OCI-LY1 (cell line): ENCODE data around the gene LAMA3.

Experiments
- H2AFZ ChIP-seq: fragments of 200-600 bp; sonication (generic), shearing (Covaris generic); 2 replicates; pipeline ENCODE4 v1.6.0; 2014; ENCODE audit warnings: antibody characterized with exemption, mild to moderate bottlenecking, low read length
- H3F3A ChIP-seq: fragments of 200-600 bp; sonication (generic), shearing (Covaris generic); 2 replicates; pipeline ENCODE4 v1.6.0; 2014; ENCODE audit warnings: mild to moderate bottlenecking, antibody characterized with exemption, low read length, moderate library complexity; ENCODE audit not compliant: insufficient read depth
- H3K27ac ChIP-seq: fragments of 200-600 bp; sonication (generic); 2 replicates; pipeline ENCODE4 v1.5.1; 2014; ENCODE audit warnings: low read length, mixed run types, mild to moderate bottlenecking, low read depth; ENCODE audit not compliant: poor library complexity, severe bottlenecking
- H3K27me3 ChIP-seq: fragments of 200-600 bp; sonication (generic); 2 replicates; pipeline ENCODE4 v1.6.0; 2014; ENCODE audit warnings: antibody characterized with exemption, mild to moderate bottlenecking, low read length, moderate library complexity; ENCODE audit not compliant: insufficient read depth
- H3K36me3 ChIP-seq: fragments of 200-600 bp; sonication (generic); 2 replicates; pipeline ENCODE4 v1.6.1; 2014; ENCODE audit warnings: mild to moderate bottlenecking, antibody characterized with exemption, low read length, moderate library complexity, mixed read lengths; ENCODE audit not compliant: insufficient read depth
- H3K4me1 ChIP-seq: fragments of 200-600 bp; sonication (generic); 2 replicates; pipeline ENCODE4 v1.5.1; 2014; ENCODE audit warnings: mild to moderate bottlenecking, low read length, moderate library complexity; ENCODE audit not compliant: insufficient read depth, severe bottlenecking
- H3K4me2 ChIP-seq: fragments of 200-600 bp; sonication (generic), shearing (Covaris generic); 2 replicates; pipeline ENCODE4 v1.6.1; 2014; ENCODE audit warnings: low read length
- H3K4me3 ChIP-seq: fragments of 200-600 bp; sonication (generic); 2 replicates; pipeline ENCODE4 v1.5.1; 2014; ENCODE audit warnings: low read length, low read depth, mild to moderate bottlenecking, mixed read lengths; ENCODE audit not compliant: poor library complexity, severe bottlenecking
- H3K79me2 ChIP-seq: fragments of 200-600 bp; shearing (Covaris generic); 2 replicates; pipeline ENCODE4 v1.6.1; 2016; ENCODE audit warnings: mixed run types, low read length, mixed read lengths; ENCODE audit not compliant: insufficient read depth
- H3K9ac ChIP-seq: fragments of 200-600 bp; sonication (generic), shearing (Covaris generic); 2 replicates; pipeline ENCODE4 v1.6.1; 2014; ENCODE audit warnings: mild to moderate bottlenecking, low read length, mixed read lengths
- H3K9me2 ChIP-seq: fragments of 200-600 bp; sonication (generic), shearing (Covaris generic); 2 replicates; pipeline ENCODE4 v1.6.1; 2014; ENCODE audit warnings: low read depth, mild to moderate bottlenecking, low read length, mixed read lengths
- H3K9me3 ChIP-seq: fragments of 200-600 bp; shearing (Covaris generic); 2 replicates; pipeline ENCODE4 v1.6.1; 2014; ENCODE audit warnings: low read length, mixed read lengths
- H4K20me1 ChIP-seq: fragments of 200-600 bp; sonication (generic), shearing (Covaris generic); 2 replicates; pipeline ENCODE4 v1.6.0; 2016; ENCODE audit warnings: mild to moderate bottlenecking, low read length; ENCODE audit not compliant: insufficient read depth
- CTCF ChIP-seq: fragments of 200-600 bp; sonication (generic), shearing (Covaris generic); IDR thresholded peaks from 2 replicates; pipeline ENCODE4 v1.5.1; 2017; ENCODE audit warnings: mild to moderate bottlenecking, antibody characterized with exemption, low read length, moderate library complexity, mixed read lengths
- EZH2 ChIP-seq: fragments of 200-600 bp; sonication (generic), shearing (Covaris generic); IDR thresholded peaks from 2 replicates; pipeline ENCODE4 v1.8.0; 2017; ENCODE audit warnings: borderline replicate concordance, mixed run types, mild to moderate bottlenecking, antibody characterized with exemption, low read length, moderate library complexity, mixed read lengths

Gene LAMA3

DNA sequence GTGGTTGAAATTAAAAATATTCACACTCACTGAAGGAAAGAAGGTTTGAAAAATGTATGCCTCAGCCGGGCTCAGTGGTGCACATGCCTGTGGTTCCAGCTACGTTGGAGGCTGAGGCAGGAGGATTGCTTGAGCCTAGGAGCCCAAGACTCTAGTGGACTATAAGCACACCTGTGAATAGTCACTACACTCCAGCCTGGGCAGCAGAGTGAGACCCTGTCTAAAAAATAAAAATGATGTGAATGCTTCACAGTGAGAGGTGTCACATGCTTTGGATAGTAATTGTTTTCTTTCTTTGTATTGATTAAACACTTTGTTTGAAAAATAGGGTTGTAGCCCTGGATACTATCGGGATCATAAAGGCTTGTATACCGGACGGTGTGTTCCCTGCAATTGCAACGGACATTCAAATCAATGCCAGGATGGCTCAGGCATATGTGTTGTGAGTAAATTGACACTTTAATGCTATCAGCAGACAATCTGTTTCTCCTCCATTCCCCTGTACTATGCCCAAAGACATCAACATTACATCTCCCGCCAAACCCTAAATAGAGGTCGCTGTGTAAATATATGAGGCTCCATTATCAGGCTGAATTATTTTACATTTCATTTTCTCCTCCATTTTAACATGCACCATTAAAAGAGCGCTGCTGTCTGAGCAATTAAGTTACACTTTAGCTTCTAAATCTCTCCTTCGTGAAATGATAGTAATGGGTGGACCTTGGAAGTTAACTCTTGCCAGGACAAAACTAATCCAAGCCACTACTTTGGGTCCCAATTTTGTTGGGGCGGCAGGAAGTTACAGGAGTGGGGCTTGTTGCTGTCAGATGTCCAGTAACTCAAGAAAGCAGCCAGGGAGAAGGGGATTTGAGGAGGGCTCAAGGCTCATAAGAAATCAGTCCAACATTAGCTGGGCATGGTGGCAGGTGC lies 187.0 kb downstream of the LAMA3 start:
- no peak overlapping the region for H3K9ac ChIP-seq
- TF ChIP-seq EZH2: no peak
- TF ChIP-seq CTCF: no peak
- no peaks in the 10 kb centered on the region for H3K9me2 ChIP-seq
- no peak overlapping the region for H3K4me3 ChIP-seq
- H3K9me3 ChIP-seq: no peaks in the 10 kb centered on the region
- H3K36me3 ChIP-seq: no peaks in the 10 kb centered on the region
- no peak overlapping the region for H2AFZ ChIP-seq
- no peak overlapping the region for H3K4me2 ChIP-seq
- H3K4me1 ChIP-seq: peaks cover 4% of the 10 kb centered on the region
- no peak overlapping the region for H3K27ac ChIP-seq
- no peaks in the 10 kb centered on the region for H3F3A ChIP-seq
- H3K27me3 ChIP-seq: 0 out of 2 replicates have a peak, but pooled peaks cover 5% of the 10 kb centered on the region
- no peaks in the 10 kb centered on the region for H3K79me2 ChIP-seq
- H4K20me1 ChIP-seq: no peaks in the 10 kb centered on the region

DNA sequence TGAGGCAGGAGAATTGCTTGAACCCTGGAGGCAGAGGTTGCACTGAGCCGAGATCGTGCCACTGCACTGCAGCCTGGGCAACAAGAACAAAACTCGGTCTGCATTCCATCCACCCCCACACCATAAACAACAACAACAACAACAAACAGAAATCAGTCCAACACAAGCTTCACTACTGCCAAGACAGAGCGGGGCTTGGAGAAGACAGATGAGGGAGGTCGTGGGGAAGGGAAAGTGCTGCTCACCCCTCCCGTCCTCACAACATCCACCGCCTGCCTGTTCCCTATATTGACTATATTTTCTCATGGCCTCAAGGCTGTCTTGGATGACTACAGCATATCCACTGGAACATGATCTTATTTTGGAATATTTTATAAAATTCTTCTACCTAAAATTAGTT lies 187.7 kb downstream of the LAMA3 start:
- H3K79me2 ChIP-seq: no peaks in the 10 kb centered on the region
- H3K4me2 ChIP-seq: no peak overlapping the region
- H3F3A ChIP-seq: no peaks in the 10 kb centered on the region
- H3K4me1 ChIP-seq: no peaks in the 10 kb centered on the region
- H2AFZ ChIP-seq: no peak overlapping the region
- no peak overlapping the region for H3K4me3 ChIP-seq
- H3K9me3 ChIP-seq: no peaks in the 10 kb centered on the region
- H3K9me2 ChIP-seq: no peaks in the 10 kb centered on the region
- H3K27me3 ChIP-seq: 0 out of 2 replicates have a peak, but pooled peaks cover 5% of the 10 kb centered on the region
- no peak overlapping the region for H3K9ac ChIP-seq
- TF ChIP-seq CTCF: no peak
- no peak for TF ChIP-seq EZH2
- H4K20me1 ChIP-seq: no peaks in the 10 kb centered on the region
- no peaks in the 10 kb centered on the region for H3K36me3 ChIP-seq
- H3K27ac ChIP-seq: no peak overlapping the region

- no peaks in the 10 kb centered on the region for H3K79me2 ChIP-seq
- H3K4me3 ChIP-seq: no peak overlapping the region
- no peak for TF ChIP-seq CTCF
- no peak for TF ChIP-seq EZH2
- H3K27ac ChIP-seq: no peak overlapping the region
- H3K36me3 ChIP-seq: no peaks in the 10 kb centered on the region
- H4K20me1 ChIP-seq: no peaks in the 10 kb centered on the region
- H3K9me2 ChIP-seq: no peaks in the 10 kb centered on the region
- no peak overlapping the region for H2AFZ ChIP-seq
- no peak overlapping the region for H3K9ac ChIP-seq
- no peaks in the 10 kb centered on the region for H3F3A ChIP-seq
- no peaks in the 10 kb centered on the region for H3K4me1 ChIP-seq
- H3K4me2 ChIP-seq: no peak overlapping the region
- 0 out of 2 replicates have a peak, but pooled peaks cover 5% of the 10 kb centered on the region for H3K27me3 ChIP-seq
- no peaks in the 10 kb centered on the region for H3K9me3 ChIP-seq
Observed at GRCh38 chr18:23877371-23877770, 188.1 kb downstream of the LAMA3 start.
